ENCODE measurements around the gene COL4A3. TPM values are rescaled to one million over a fixed set of nuclear protein-coding genes. Genes with fewer than 3 reads are reported as not detected.
A peak's percentile ranks its signal among the peaks of the same experiment; 100 is the strongest.
"Not testable (repeated sequence)": the region's sequence is repeated elsewhere in the genome, so short reads cannot be mapped to it uniquely, and the experiment has no call there.

COL4A3 gene
- total and polyA plus RNA-seq, 4 experiments from 2014 or later: 0.03 TPM; not detected in 3

DNA sequence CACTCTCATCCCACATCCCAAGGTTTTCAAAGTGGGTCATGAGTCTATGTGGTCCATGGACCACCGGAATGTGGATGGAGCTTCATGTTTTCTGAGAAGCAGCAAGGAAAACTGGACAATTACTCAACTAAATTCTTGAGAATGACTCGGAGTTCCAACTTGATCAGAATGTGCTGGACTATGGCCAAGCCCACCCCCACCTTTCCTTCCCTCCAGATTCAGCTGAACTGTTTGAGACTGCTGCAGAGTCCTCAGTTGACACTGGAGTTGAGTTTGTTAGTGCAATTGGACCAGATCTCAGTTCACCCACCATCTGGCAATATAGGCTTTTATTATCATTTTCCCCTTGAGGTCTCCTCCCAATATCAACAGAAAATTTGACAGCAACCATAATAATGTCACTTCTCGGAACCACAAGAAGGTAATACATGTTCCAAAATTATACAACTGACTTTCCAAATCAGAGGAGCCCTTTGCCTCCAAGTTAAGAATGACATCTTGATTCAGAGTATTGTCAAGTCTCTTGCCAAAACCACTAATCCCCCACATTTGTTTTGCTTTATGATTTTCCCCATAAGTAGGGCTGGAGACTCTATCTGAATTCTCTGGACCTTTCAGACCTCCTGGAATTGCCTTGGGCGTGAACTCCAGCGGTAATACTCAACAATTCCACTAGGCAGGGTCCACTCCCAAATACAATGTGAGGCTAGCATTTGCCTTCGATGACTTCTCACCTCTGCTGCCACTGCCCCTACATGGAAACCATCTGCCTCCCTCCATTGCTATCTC lies 9.2 kb upstream of the COL4A3 start:
- intact Hi-C loops (cut with micrococcal nuclease): no loop called here
- H3K36me3 ChIP-seq (ENCODE audit: insufficient read depth, low read length): no peaks in the 10 kb centered on the region
- H3K27ac ChIP-seq (ENCODE audit: low read depth, low read length): no peak overlapping the region

DNA sequence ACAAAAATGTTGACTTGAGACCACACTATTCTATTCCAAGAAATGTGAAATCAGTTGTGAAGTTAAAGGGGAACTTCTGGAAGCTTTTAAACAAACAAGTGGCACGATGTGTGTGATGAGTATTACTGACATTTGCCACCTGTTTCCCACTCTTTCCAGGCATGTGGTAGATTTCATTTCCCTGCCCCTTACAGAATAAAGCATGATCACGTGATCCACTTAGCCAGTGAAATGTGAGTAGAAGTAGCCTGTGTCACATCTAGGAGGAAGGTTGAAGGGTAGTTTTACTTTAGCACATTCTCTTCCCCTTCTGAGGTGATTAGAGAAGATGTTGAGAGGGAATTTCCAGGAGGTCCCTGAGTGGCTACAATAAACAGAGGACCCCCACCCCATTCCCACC lies 4.3 kb upstream of the COL4A3 start:
- Histone ChIP-seq H3K27me3 (ENCODE audit: insufficient read depth, low read length) (no peaks in the 10 kb centered on the region), H3K36me3 (ENCODE audit: insufficient read depth, low read length) (no peaks in the 10 kb centered on the region), H3K4me1 (ENCODE audit: insufficient read depth, low read length) (no peaks in the 10 kb centered on the region), H3K9me3 (ENCODE audit: control insufficient read depth in 1 of 2, low read length in 2 of 2) (no peaks in the 10 kb centered on the region), H3K4me3 (ENCODE audit: low read length in 2 of 2) (no peak overlapping the region), H3K27ac (ENCODE audit: low read depth, low read length) (no peak overlapping the region)
- Mint-ChIP-seq H3K27me3 (peaks cover 33% of the 10 kb centered on the region in 2 donors), H3K4me1 (peaks cover 0 to 11% (median 7%) of the 10 kb centered on the region in 4 donors), H3K27ac (no peak overlapping the region), H3K9me3 (peaks cover 0 to 10% (median under 1%) of the 10 kb centered on the region in 8 donors), H3K36me3 (no peaks in the 10 kb centered on the region), H3K4me3 (no peak overlapping the region)
- no peak for DNase-seq
- ChIA-PET CTCF (ENCODE audit: partially characterized antibody) (no interaction called here), POLR2A (ENCODE audit: partially characterized antibody) (no interaction called here)
- intact Hi-C loops (cut with micrococcal nuclease): no loop called here

More for the DNA sequence above, 9.2 kb upstream of the COL4A3 start:
- Histone ChIP-seq H3K4me1 (ENCODE audit: insufficient read depth, low read length) (no peaks in the 10 kb centered on the region), H3K27me3 (ENCODE audit: insufficient read depth, low read length) (no peaks in the 10 kb centered on the region), H3K4me3 (ENCODE audit: low read length in 2 of 2) (no peak overlapping the region), H3K9me3 (ENCODE audit: control insufficient read depth in 1 of 2, low read length in 2 of 2) (no peaks in the 10 kb centered on the region)
- Mint-ChIP-seq H3K9me3 (peaks cover 0 to 7% (median under 1%) of the 10 kb centered on the region in 8 donors), H3K4me3 (no peak overlapping the region), H3K36me3 (no peaks in the 10 kb centered on the region), H3K27me3 (peaks cover 24 to 40% of the 10 kb centered on the region in 2 donors), H3K27ac (peak overlapping the region in 1 of 7 donors; percentile 20), H3K4me1 (no peaks in the 10 kb centered on the region)
- CTCF ChIA-PET (ENCODE audit: partially characterized antibody): no interaction called here
- POLR2A ChIA-PET (ENCODE audit: partially characterized antibody): no interaction called here
- no peak for DNase-seq

DNA sequence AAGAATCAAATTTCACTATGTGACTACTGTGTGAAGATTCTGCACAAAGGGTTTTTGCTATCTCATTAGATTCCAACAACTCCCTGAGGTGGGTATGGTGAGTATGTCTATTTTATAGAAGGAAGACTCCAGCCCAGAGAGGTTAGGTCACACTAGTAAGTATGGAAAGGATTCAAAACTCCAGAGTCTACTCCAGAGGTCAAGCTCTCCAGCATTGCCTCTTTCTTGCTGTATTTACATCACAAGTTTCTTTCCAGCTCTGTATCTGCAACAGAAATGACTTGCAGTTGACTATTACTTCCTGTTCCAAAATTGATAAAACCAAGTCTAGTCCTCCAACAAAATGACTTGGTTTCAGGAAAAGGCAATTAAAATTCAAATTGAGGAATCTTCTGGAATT lies 2.5 kb upstream of the COL4A3 start:
- H3K27ac Mint-ChIP-seq: no peak overlapping the region
- H3K4me3 ChIP-seq (ENCODE audit: low read length in 2 of 2): no peak overlapping the region
- intact Hi-C loops (cut with micrococcal nuclease): no loop called here
- POLR2A ChIA-PET (ENCODE audit: partially characterized antibody): no interaction called here
- H3K9me3 ChIP-seq (ENCODE audit: control insufficient read depth in 1 of 2, low read length in 2 of 2): no peaks in the 10 kb centered on the region
- CTCF ChIA-PET (ENCODE audit: partially characterized antibody): no interaction called here
- no peak for DNase-seq
- H3K4me3 Mint-ChIP-seq: no peak overlapping the region
- no peaks in the 10 kb centered on the region for H3K36me3 Mint-ChIP-seq
- H3K4me1 ChIP-seq (ENCODE audit: insufficient read depth, low read length): no peaks in the 10 kb centered on the region
- no peak overlapping the region for H3K27ac ChIP-seq (ENCODE audit: low read depth, low read length)
- H3K27me3 Mint-ChIP-seq: peaks cover 30 to 41% of the 10 kb centered on the region in 2 donors
- H3K9me3 Mint-ChIP-seq: peaks cover 0 to 10% (median 2%) of the 10 kb centered on the region in 8 donors
- H3K36me3 ChIP-seq (ENCODE audit: insufficient read depth, low read length): no peaks in the 10 kb centered on the region
- peaks cover 0 to 18% (median 9%) of the 10 kb centered on the region in 4 donors for H3K4me1 Mint-ChIP-seq
- H3K27me3 ChIP-seq (ENCODE audit: insufficient read depth, low read length): no peaks in the 10 kb centered on the region

DNA sequence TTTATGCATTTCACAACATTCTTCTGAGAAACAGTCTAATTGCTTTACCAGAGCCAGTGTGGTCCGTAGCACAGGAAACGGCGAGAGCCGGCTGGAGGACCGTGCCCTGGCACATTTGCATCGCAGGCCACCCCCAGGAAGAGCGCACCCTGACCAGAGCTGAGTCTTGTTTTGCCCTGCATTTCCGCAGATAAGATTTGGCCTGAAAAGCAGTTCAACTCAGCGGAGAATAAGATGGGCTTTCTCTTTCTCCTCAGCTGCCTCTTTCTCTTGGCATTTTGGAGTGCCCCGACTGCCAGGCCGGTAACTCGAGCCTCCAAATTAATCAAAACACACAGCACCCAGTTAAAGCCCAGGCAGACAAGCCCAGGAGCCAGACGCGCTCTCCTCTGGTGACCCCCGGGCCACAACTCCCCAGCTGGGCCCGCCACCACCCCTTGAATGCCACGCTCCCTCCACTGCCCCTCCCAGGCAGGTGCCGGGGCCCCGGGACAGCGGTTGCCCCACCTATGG lies 883 bp upstream of the COL4A3 start:
- no peaks in the 10 kb centered on the region for H3K27me3 ChIP-seq (ENCODE audit: insufficient read depth, low read length)
- H3K27ac Mint-ChIP-seq: no peak overlapping the region
- no peak overlapping the region for H3K27ac ChIP-seq (ENCODE audit: low read depth, low read length)

DNA sequence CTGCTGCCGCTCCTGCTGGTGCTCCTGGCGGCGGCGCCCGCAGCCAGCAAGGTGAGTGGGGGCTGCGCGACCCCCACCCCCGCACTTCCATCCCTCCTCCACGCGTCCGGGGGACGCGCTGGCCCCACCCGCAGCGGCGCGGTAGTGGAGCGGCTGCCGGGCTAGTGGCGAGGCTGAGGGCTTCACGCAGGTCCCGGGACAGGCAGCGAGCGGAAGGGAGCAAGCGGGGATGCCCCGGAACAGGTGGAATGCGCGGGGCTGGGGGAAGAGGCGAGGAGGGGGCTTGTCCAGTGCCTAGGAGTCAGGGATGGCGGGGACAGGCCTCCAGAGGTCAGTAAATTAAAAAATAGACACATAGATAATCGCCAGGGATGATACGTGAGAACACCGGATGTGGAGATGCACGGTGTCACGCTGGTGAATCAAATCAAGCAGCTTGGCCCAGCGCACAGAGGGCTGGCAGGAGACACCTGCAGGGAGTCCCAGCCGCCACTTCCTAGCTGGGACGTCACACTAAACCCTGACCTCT lies 403 bp downstream of the COL4A3 start:
- Mint-ChIP-seq H3K36me3 (no peaks in the 10 kb centered on the region), H3K9me3 (peaks cover 0 to 4% (median 0%) of the 10 kb centered on the region in 8 donors), H3K27ac (no peak overlapping the region), H3K27me3 (peaks cover 25 to 42% of the 10 kb centered on the region in 2 donors), H3K4me1 (peaks cover 0 to 18% (median 9%) of the 10 kb centered on the region in 4 donors), H3K4me3 (peak overlapping the region; percentile 45 to 73 (median 67))
- Histone ChIP-seq H3K9me3 (ENCODE audit: control insufficient read depth in 1 of 2, low read length in 2 of 2) (no peaks in the 10 kb centered on the region), H3K27me3 (ENCODE audit: insufficient read depth, low read length) (no peaks in the 10 kb centered on the region), H3K4me3 (ENCODE audit: low read length in 2 of 2) (no peak overlapping the region), H3K27ac (ENCODE audit: low read depth, low read length) (no peak overlapping the region), H3K4me1 (ENCODE audit: insufficient read depth, low read length) (no peaks in the 10 kb centered on the region), H3K36me3 (ENCODE audit: insufficient read depth, low read length) (no peaks in the 10 kb centered on the region)
- peak in 2 of 5 donors; percentile 2 to 6 for DNase-seq
- CTCF ChIA-PET (ENCODE audit: partially characterized antibody): no interaction called here
- POLR2A ChIA-PET (ENCODE audit: partially characterized antibody): no interaction called here
- intact Hi-C loops (cut with micrococcal nuclease): no loop called here

More for the DNA sequence above, 883 bp upstream of the COL4A3 start:
- Histone ChIP-seq H3K4me3 (ENCODE audit: low read length in 2 of 2) (no peak overlapping the region), H3K36me3 (ENCODE audit: insufficient read depth, low read length) (no peaks in the 10 kb centered on the region), H3K4me1 (ENCODE audit: insufficient read depth, low read length) (no peaks in the 10 kb centered on the region), H3K9me3 (ENCODE audit: control insufficient read depth in 1 of 2, low read length in 2 of 2) (no peaks in the 10 kb centered on the region)
- CTCF ChIA-PET (ENCODE audit: partially characterized antibody): no interaction called here
- H3K9me3 Mint-ChIP-seq: peaks cover 0 to 7% (median 2%) of the 10 kb centered on the region in 8 donors
- peaks cover 30 to 42% of the 10 kb centered on the region in 2 donors for H3K27me3 Mint-ChIP-seq
- intact Hi-C loops (cut with micrococcal nuclease): no loop called here
- H3K36me3 Mint-ChIP-seq: no peaks in the 10 kb centered on the region
- H3K4me3 Mint-ChIP-seq: peak overlapping the region; percentile 20 to 75 (median 68)
- H3K4me1 Mint-ChIP-seq: peaks cover 0 to 18% (median 9%) of the 10 kb centered on the region in 4 donors
- POLR2A ChIA-PET (ENCODE audit: partially characterized antibody): no interaction called here
- no peak for DNase-seq

DNA sequence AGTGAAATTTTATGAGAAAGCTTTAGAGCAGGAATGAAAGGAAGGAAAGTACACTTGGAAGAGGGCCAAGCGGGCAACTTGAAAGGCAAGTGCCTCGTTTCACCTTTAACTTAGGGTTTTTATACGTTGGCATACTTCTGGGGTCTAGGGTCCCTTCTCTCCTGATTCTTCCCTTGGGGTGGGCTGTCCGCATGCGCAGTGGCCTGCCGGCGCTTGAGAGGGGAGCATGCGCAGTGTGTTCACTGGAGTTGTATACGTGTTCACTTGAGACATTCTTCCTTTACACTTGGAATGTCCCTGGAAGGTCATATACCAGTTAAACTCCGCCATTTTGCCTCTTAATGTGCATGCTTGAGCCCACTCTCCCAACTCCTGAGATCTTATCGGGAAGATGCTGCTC lies 7.4 kb downstream of the COL4A3 start:
- H3K4me3 ChIP-seq (ENCODE audit: low read length in 2 of 2); H3K36me3 Mint-ChIP-seq; intact Hi-C loops (cut with micrococcal nuclease); H3K4me1 ChIP-seq (ENCODE audit: insufficient read depth, low read length); POLR2A ChIA-PET (ENCODE audit: partially characterized antibody); H3K27ac ChIP-seq (ENCODE audit: low read depth, low read length); H3K27me3 Mint-ChIP-seq; H3K4me1 Mint-ChIP-seq; H3K9me3 ChIP-seq (ENCODE audit: control insufficient read depth in 1 of 2, low read length in 2 of 2); H3K4me3 Mint-ChIP-seq; H3K36me3 ChIP-seq (ENCODE audit: insufficient read depth, low read length); DNase-seq; H3K27me3 ChIP-seq (ENCODE audit: insufficient read depth, low read length); CTCF ChIA-PET (ENCODE audit: partially characterized antibody); H3K27ac Mint-ChIP-seq; H3K9me3 Mint-ChIP-seq: not testable (repeated sequence)

DNA sequence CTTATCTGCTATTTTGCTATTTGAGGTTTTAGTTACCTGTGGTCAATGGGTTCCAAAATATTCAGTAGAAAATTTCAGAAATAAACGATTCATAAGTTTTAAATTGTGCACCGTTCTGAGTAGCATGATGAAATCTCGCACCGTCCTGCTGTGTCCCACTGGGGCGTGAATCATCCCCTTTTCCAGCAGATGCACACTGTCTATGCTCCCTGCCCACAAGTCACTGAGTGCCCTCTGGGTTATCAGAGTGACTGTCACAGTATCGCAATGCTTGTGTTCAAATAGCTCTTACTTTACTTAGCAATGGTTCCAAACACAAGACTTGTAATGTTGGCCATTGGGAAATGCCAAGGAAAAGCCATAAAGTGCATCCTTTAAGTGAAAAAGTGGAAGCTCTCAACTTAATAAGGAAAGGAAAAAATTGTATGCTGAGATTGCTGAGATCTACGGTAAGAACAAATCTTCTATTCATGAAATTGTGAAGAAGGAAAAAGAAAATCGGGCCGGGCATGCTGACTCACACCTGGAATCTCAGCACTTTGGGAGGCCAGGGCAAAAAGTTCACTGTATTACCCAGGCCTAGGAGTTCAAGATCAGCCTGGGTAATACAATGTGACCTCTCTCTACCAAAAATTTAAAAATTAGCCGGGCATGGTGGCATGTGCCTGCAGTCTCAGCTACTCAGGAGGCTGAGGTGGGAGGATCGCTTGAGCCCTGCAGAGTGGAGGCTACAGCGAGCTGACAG lies 13.3 kb downstream of the COL4A3 start:
- Mint-ChIP-seq H3K4me1 (no peaks in the 10 kb centered on the region), H3K36me3 (no peaks in the 10 kb centered on the region), H3K9me3 (peaks cover 0 to 1% (median 0%) of the 10 kb centered on the region in 8 donors), H3K4me3 (no peak overlapping the region), H3K27ac (no peak overlapping the region), H3K27me3 (peaks cover 0 to 2% of the 10 kb centered on the region in 2 donors)
- H3K9me3 ChIP-seq (ENCODE audit: control insufficient read depth in 1 of 2, low read length in 2 of 2): no peaks in the 10 kb centered on the region
- CTCF ChIA-PET (ENCODE audit: partially characterized antibody): interaction anchor here (0.6 kb wide), 1 partner anchor 60 kb away, joined by 3 read pairs; no protein-coding TSS in a partner anchor
- intact Hi-C loops (cut with micrococcal nuclease): no loop called here
- no peak overlapping the region for H3K27ac ChIP-seq (ENCODE audit: low read depth, low read length)
- H3K27me3 ChIP-seq (ENCODE audit: insufficient read depth, low read length): no peaks in the 10 kb centered on the region
- DNase-seq: no peak
- POLR2A ChIA-PET (ENCODE audit: partially characterized antibody): no interaction called here
- H3K4me3 ChIP-seq (ENCODE audit: low read length in 2 of 2): no peak overlapping the region
- H3K4me1 ChIP-seq (ENCODE audit: insufficient read depth, low read length): no peaks in the 10 kb centered on the region
- no peaks in the 10 kb centered on the region for H3K36me3 ChIP-seq (ENCODE audit: insufficient read depth, low read length)
